Measurements from ENCODE around the gene CCNK.

The CCNK gene

GRCh38 chr14:99560403-99560802, 79.2 kb downstream of the CCNK start:
- Histone ChIP-seq H3K9me3 (ENCODE audit: control insufficient read depth in 1 of 2, low read length in 2 of 2) (no peaks in the 10 kb centered on the region), H3K27ac (ENCODE audit: low read length) (no peak overlapping the region), H3K36me3 (ENCODE audit: control insufficient read depth in 1 of 2, insufficient read depth in 2 of 2, low read length in 2 of 2) (no peaks in the 10 kb centered on the region), H3K4me3 (ENCODE audit: low read depth in 1 of 2, low read length in 2 of 2) (no peak overlapping the region), H3K4me1 (ENCODE audit: control insufficient read depth in 1 of 2, insufficient read depth in 2 of 2, low read length in 2 of 2) (peaks cover 16 to 62% of the 10 kb centered on the region in 2 donors), H3K27me3 (ENCODE audit: low read depth, low read length) (no peaks in the 10 kb centered on the region)

GRCh38 chr14:99560922-99561683, 79.9 kb downstream of the CCNK start:
- Histone ChIP-seq H3K36me3 (ENCODE audit: control insufficient read depth in 1 of 2, insufficient read depth in 2 of 2, low read length in 2 of 2) (no peaks in the 10 kb centered on the region), H3K4me1 (ENCODE audit: control insufficient read depth in 1 of 2, insufficient read depth in 2 of 2, low read length in 2 of 2) (peaks cover 16 to 67% of the 10 kb centered on the region in 2 donors), H3K27me3 (ENCODE audit: low read depth, low read length) (no peaks in the 10 kb centered on the region), H3K9me3 (ENCODE audit: control insufficient read depth in 1 of 2, low read length in 2 of 2) (no peaks in the 10 kb centered on the region), H3K4me3 (ENCODE audit: low read depth in 1 of 2, low read length in 2 of 2) (no peak overlapping the region), H3K27ac (ENCODE audit: low read length) (no peak overlapping the region)

- H3K27me3 ChIP-seq (ENCODE audit: low read depth, low read length): no peaks in the 10 kb centered on the region
- H3K36me3 ChIP-seq (ENCODE audit: control insufficient read depth in 1 of 2, insufficient read depth in 2 of 2, low read length in 2 of 2): no peaks in the 10 kb centered on the region
- H3K9me3 ChIP-seq (ENCODE audit: control insufficient read depth in 1 of 2, low read length in 2 of 2): no peaks in the 10 kb centered on the region
- peaks cover 16 to 75% of the 10 kb centered on the region in 2 donors for H3K4me1 ChIP-seq (ENCODE audit: control insufficient read depth in 1 of 2, insufficient read depth in 2 of 2, low read length in 2 of 2)
- H3K27ac ChIP-seq (ENCODE audit: low read length): peak overlapping the region; percentile 5
- H3K4me3 ChIP-seq (ENCODE audit: low read depth in 1 of 2, low read length in 2 of 2): no peak overlapping the region
Measured at GRCh38 chr14:99561864-99562263, 80.7 kb downstream of the CCNK start.
